ENCODE results near the gene ATP2B2. TPM values are rescaled to one million over a fixed set of nuclear protein-coding genes. Genes with fewer than 3 reads are reported as not detected.

ATP2B2 gene
- total RNA-seq, 4 donors from 2014 or later = 0.11 to 0.42 (median 0.15) TPM; not detected in 1

DNA sequence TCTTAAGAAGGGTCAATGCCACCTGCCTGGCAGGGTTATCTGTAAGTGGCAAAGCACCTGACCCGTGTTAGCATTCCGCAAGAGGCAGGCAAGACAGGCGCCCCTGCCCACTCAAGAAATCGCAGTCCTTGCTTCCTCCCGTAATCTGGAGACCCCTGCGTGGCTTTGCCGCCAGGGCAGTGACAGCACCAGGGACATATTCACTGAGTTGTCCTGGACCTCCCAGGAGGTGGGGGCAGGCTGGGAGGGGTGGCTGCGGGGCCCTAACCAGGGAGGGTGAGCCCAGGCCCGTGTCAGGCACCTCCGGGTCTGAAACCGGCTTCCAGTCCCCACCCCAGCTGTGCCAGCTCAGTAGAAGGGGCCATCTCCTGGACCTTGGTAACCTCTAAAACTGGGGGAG lies 168.6 kb downstream of the ATP2B2 start:
- no peaks in the 10 kb centered on the region for H3K36me3 ChIP-seq
- DNase-seq = no peak
- no peaks in the 10 kb centered on the region for H3K9me3 ChIP-seq
- no peaks in the 10 kb centered on the region for H3K27me3 ChIP-seq
- no peak overlapping the region for H3K27ac ChIP-seq
- TF ChIP-seq, protein P1, sequence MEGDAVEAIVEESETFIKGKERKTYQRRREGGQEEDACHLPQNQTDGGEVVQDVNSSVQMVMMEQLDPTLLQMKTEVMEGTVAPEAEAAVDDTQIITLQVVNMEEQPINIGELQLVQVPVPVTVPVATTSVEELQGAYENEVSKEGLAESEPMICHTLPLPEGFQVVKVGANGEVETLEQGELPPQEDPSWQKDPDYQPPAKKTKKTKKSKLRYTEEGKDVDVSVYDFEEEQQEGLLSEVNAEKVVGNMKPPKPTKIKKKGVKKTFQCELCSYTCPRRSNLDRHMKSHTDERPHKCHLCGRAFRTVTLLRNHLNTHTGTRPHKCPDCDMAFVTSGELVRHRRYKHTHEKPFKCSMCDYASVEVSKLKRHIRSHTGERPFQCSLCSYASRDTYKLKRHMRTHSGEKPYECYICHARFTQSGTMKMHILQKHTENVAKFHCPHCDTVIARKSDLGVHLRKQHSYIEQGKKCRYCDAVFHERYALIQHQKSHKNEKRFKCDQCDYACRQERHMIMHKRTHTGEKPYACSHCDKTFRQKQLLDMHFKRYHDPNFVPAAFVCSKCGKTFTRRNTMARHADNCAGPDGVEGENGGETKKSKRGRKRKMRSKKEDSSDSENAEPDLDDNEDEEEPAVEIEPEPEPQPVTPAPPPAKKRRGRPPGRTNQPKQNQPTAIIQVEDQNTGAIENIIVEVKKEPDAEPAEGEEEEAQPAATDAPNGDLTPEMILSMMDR (IDR thresholded peaks at IDR 0.05) = no peak
- TF ChIP-seq POLR2A (IDR thresholded peaks at IDR 0.05) = no peak
- intact Hi-C loops (cut with DNase I) = no loop called here
- no peaks in the 10 kb centered on the region for H3K4me1 ChIP-seq
- no peak overlapping the region for H3K4me3 ChIP-seq (replicated peaks in 1 of 3)
- 77 to 89% methylated on average over 6 to 9 of the region's 11 CpGs for WGBS, 2 donors

DNA sequence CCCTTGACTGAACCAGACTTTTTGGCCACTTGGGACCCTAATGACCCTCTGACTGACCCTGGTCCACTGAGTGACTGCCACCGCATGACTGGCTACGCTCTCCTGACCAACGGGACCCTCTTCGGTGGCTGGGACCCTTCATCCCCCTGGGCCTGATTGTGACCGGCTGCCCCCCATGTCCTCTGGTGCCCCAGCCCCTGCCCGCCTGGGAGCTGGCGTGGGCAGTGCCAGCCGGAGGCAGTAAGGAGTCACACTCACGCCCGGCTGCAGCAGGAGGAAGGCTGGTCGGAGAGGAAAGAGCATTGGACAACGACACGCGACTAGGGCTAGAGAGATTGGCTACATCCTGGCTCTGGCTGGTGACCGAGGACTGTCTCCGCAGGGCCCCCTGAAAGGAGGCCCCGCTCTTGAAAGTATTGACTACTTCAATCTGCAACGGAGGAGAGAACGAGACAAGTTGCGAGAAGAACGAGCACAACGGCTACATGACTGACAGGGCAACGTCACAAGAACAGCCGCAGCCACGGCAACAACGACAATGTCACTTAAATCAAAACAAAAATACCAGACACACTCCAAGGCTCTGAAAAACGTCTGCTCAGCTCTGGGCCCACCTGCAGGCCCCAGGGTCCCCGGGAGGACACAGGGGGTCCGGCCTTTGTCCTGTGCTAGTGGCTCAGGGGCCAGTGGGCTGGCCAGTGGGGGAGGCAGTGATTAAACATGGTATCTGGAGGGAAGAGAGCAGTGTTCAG lies 169.3 kb downstream of the ATP2B2 start:
- Histone ChIP-seq H3K4me3 (replicated peaks in 1 of 3) (no peak overlapping the region), H3K9me3 (no peaks in the 10 kb centered on the region), H3K27me3 (no peaks in the 10 kb centered on the region), H3K4me1 (no peaks in the 10 kb centered on the region), H3K36me3 (no peaks in the 10 kb centered on the region), H3K27ac (no peak overlapping the region)
- DNase-seq = no peak
- WGBS, 2 donors = 46 to 58% methylated on average over 23 to 25 of the region's 29 CpGs
- intact Hi-C loops (cut with DNase I) = no loop called here
- no peak for TF ChIP-seq POLR2A (IDR thresholded peaks at IDR 0.05)
- TF ChIP-seq, protein P1 (IDR thresholded peaks at IDR 0.05) = no peak

DNA sequence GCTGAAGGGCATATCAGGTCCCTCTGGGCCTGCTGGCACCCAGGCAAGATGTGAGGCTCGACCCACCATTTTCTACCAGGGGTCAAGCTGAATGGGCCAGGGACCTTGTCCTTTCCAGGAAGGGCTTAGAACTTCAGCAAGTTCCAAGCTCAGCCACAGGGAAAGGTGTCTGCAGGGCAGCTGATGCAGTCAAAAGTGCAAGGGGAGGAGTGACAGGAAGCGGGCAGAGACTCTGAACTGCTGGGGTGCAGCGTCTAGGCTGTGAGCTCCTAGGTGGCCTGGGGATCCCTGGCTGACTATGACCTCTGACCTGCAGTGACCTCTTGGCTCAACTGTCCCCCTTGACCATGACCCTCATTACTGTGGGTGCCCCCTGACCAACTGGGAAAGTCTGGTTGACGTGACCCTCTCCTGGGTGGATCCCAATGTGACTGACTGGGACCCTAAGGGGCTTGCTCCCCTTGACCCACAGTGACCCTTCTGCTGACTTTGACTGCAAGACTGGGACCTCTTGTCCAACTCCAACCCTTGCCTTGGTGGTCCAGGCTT lies 170.1 kb downstream of the ATP2B2 start:
- no peak for DNase-seq
- TF ChIP-seq POLR2A (IDR thresholded peaks at IDR 0.05) = no peak
- TF ChIP-seq, protein P1 (IDR thresholded peaks at IDR 0.05) = no peak
- Histone ChIP-seq H3K4me3 (replicated peaks in 1 of 3) (no peak overlapping the region), H3K36me3 (no peaks in the 10 kb centered on the region), H3K9me3 (no peaks in the 10 kb centered on the region), H3K27me3 (no peaks in the 10 kb centered on the region), H3K27ac (no peak overlapping the region), H3K4me1 (no peaks in the 10 kb centered on the region)
- intact Hi-C loops (cut with DNase I) = no loop called here
- WGBS, 2 donors = 70 to 91% methylated on average over 4 of the region's 4 CpGs

DNA sequence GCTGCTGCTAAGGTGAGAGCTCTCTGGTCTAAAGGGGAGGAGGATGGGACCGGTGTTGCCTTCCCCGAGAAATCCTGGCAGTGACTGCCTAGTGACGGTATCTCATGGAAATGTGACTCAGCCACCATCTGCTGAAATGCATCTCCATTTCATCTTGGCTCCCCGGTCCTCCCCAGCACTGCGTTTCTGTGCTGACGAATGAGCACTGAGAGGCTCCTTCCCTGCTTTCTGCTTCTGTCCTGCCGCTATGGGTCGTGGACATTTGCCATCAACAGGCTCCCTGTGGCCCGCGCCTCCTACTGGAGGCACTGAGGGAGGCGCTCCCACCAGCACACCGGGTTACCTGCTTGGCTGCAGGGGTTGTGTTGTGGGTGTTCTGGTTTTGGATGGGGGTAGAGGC lies 170.9 kb downstream of the ATP2B2 start:
- H3K4me3 ChIP-seq (replicated peaks in 1 of 3) = no peak overlapping the region
- no peaks in the 10 kb centered on the region for H3K9me3 ChIP-seq
- no peak overlapping the region for H3K27ac ChIP-seq
- WGBS, 2 donors = 51 to 56% methylated on average over 11 of the region's 12 CpGs
- no peak for DNase-seq
- no peaks in the 10 kb centered on the region for H3K36me3 ChIP-seq
- no peak for TF ChIP-seq POLR2A (IDR thresholded peaks at IDR 0.05)
- TF ChIP-seq, protein P1 (IDR thresholded peaks at IDR 0.05) = no peak
- no peaks in the 10 kb centered on the region for H3K4me1 ChIP-seq
- no peaks in the 10 kb centered on the region for H3K27me3 ChIP-seq
- intact Hi-C loops (cut with DNase I) = no loop called here

DNA sequence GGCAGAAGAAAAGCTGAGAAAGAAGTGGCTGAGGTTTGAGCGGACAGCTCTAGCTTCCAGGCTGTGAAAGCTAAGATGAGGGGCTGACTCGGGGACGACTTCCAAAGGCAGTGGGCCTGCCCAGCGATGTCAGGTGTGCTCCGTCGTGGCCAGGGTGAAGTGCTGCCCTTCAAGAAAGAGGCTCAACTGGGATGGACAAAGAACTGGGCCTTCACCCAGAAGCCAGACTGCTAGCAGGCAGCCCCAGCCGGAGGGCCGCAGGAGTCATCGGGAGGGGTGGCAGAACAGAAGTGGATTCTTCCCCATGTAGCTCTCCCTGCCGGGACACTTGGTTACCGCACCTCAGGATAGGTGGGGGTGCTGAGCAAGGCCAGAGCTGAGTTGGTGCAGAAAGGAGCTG lies 171.3 kb downstream of the ATP2B2 start:
- DNase-seq = no peak
- H3K9me3 ChIP-seq = no peaks in the 10 kb centered on the region
- intact Hi-C loops (cut with DNase I) = no loop called here
- H3K27me3 ChIP-seq = no peaks in the 10 kb centered on the region
- no peaks in the 10 kb centered on the region for H3K36me3 ChIP-seq
- WGBS, 2 donors = 70 to 77% methylated on average over 11 of the region's 11 CpGs
- no peak overlapping the region for H3K4me3 ChIP-seq (replicated peaks in 1 of 3)
- no peaks in the 10 kb centered on the region for H3K4me1 ChIP-seq
- TF ChIP-seq POLR2A (IDR thresholded peaks at IDR 0.05) = no peak
- H3K27ac ChIP-seq = no peak overlapping the region

All from thyroid gland (tissue), 4 donors.